ENCODE data around the gene SNAP47. TPM values are rescaled to one million over a fixed set of nuclear protein-coding genes. Genes with fewer than 3 reads are reported as not detected.
"Not testable (repeated sequence)": the region's sequence is repeated elsewhere in the genome, so short reads cannot be mapped to it uniquely, and the experiment has no call there.

The SNAP47 gene, protein sequence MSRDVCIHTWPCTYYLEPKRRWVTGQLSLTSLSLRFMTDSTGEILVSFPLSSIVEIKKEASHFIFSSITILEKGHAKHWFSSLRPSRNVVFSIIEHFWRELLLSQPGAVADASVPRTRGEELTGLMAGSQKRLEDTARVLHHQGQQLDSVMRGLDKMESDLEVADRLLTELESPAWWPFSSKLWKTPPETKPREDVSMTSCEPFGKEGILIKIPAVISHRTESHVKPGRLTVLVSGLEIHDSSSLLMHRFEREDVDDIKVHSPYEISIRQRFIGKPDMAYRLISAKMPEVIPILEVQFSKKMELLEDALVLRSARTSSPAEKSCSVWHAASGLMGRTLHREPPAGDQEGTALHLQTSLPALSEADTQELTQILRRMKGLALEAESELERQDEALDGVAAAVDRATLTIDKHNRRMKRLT
- total RNA-seq: 10 to 100 TPM; 35.5 to 49.4 TPM

DNA sequence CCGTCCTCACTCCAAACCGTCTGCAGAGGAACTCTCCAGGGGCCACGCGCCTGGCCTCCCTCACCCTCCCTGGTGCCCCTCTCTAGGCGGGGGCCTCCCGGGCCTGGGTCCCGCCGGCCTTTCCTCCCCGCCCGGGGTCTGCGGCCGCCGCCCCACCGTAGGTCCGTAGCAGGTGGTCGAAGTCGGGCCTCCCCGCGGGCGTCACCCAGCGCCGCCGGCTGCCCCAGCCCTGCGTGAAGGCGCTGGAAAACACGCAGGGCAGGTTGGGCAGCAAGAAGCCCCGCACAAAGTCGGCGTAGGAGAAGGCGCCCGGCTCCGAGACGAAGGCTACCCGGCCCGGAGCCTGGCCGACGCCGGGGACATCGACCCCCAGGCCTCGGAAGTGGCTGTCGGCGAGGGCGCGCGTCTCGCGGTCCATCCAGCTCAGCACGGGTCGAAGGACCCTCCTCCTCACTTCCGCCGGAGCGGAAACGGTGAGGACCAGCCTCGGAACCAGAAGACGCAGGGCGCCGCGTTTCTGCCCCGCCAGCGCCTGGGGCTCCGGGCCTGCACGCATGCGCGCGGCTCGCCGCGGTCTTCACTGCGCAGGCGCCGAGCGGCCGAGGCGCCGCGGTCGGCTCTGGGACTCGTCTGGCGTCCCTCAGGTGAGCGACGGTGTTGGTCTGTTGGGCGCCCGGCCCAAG lies at the start of gene SNAP47, which contains the start of gene JMJD4:
Gene SNAP47 (plus strand): TSS at position 580 of the 683 bp plus-strand sequence. CDS start 12,302 bp downstream, outside the sequence.
Gene JMJD4 (minus strand): TSS at position 447 of the 683 bp plus-strand sequence. CDS start 29 bp downstream, at position 418.
- intact Hi-C loops (cut with DNase I): no loop called here
- Histone ChIP-seq H3K4me3 (peak within 1 kb of the TSS; percentile 84 to 91), H3K36me3 (replicated peaks in 1 of 2; ENCODE audit: insufficient read depth in 1 of 2, low read depth in 2 of 2) (no peaks in the 10 kb centered on the region), H3K4me1 (peaks cover 47% of the 10 kb centered on the region), H3K27ac (peak within 1 kb of the TSS; percentile 55 to 83 (median 80)), H3K9me3 (no peaks in the 10 kb centered on the region), H3K27me3 (no peaks in the 10 kb centered on the region)
- 0% methylated on average over 5 to 69 of the region's 83 CpGs for WGBS, 2 donors
- TF ChIP-seq, protein P1, sequence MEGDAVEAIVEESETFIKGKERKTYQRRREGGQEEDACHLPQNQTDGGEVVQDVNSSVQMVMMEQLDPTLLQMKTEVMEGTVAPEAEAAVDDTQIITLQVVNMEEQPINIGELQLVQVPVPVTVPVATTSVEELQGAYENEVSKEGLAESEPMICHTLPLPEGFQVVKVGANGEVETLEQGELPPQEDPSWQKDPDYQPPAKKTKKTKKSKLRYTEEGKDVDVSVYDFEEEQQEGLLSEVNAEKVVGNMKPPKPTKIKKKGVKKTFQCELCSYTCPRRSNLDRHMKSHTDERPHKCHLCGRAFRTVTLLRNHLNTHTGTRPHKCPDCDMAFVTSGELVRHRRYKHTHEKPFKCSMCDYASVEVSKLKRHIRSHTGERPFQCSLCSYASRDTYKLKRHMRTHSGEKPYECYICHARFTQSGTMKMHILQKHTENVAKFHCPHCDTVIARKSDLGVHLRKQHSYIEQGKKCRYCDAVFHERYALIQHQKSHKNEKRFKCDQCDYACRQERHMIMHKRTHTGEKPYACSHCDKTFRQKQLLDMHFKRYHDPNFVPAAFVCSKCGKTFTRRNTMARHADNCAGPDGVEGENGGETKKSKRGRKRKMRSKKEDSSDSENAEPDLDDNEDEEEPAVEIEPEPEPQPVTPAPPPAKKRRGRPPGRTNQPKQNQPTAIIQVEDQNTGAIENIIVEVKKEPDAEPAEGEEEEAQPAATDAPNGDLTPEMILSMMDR (IDR thresholded peaks at IDR 0.05): peak in 1 of 7 experiments; percentile 26
- peak; percentile 55 to 88 (median 84) for TF ChIP-seq POLR2A (IDR thresholded peaks at IDR 0.05)
- peak; percentile 94 to 95 (median 94) for DNase-seq
- peak; percentile 94 for ATAC-seq

GRCh38 chr1:227685807-227686206 lies 49.4 kb upstream of the SNAP47 start:
- TF ChIP-seq, protein P1 (IDR thresholded peaks at IDR 0.05): no peak
- TF ChIP-seq POLR2A (IDR thresholded peaks at IDR 0.05): no peak
- intact Hi-C loops (cut with DNase I): no loop called here
- Histone ChIP-seq H3K4me3 (no peak overlapping the region), H3K27ac (no peak overlapping the region), H3K36me3 (replicated peaks in 1 of 2; ENCODE audit: insufficient read depth in 1 of 2, low read depth in 2 of 2) (no peaks in the 10 kb centered on the region), H3K27me3 (no peaks in the 10 kb centered on the region), H3K9me3 (peaks cover 0 to 36% (median 0%) of the 10 kb centered on the region in 3 donors), H3K4me1 (no peaks in the 10 kb centered on the region)
- ATAC-seq (no peak), DNase-seq (no peak)
- WGBS, 2 donors: 58 to 71% methylated on average over 8 of the region's 8 CpGs

DNA sequence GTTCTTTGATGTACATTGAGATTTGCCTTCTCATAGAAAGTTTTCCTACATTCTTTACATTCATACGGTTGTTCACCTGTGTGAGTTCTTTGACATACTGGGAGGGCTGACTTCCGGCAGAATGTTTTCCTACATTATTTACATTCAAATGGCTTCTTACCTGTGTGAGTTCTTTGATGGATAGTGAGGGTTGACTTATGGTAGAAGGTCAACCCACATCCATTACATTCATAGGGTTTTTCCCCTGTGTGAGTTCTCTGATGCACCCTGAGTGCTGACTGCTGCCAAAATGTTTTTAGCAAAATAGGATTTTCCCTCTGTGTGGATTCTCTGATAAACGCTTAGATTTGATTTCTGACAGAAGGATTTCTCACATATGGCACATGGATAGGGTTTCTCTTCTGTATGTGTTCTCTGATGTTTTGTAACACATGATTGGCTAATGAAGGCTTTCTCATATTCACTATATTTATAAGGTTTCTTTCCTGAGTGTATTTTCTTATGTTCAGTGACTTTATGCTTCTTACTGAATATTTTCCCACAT lies 37.8 kb upstream of the SNAP47 start:
- H3K9me3 ChIP-seq: peaks cover 0 to 23% (median 0%) of the 10 kb centered on the region in 3 donors
- 78 to 83% methylated on average over 3 of the region's 3 CpGs for WGBS, 2 donors

GRCh38 chr1:227701631-227702030 lies 33.6 kb upstream of the SNAP47 start:
- DNase-seq; H3K27me3 ChIP-seq; intact Hi-C loops (cut with DNase I); H3K4me1 ChIP-seq; H3K27ac ChIP-seq; H3K36me3 ChIP-seq (replicated peaks in 1 of 2; ENCODE audit: insufficient read depth in 1 of 2, low read depth in 2 of 2); H3K4me3 ChIP-seq; ATAC-seq: not testable (repeated sequence)
- peaks cover 0 to 19% (median 0%) of the 10 kb centered on the region in 3 donors for H3K9me3 ChIP-seq
- 70 to 77% methylated on average over 1 of the region's 1 CpG for WGBS, 2 donors

More for the DNA sequence above, 37.8 kb upstream of the SNAP47 start:
- intact Hi-C loops (cut with DNase I): no loop called here
- no peak for ATAC-seq
- TF ChIP-seq, protein P1 (IDR thresholded peaks at IDR 0.05): no peak
- TF ChIP-seq POLR2A (IDR thresholded peaks at IDR 0.05): no peak
- Histone ChIP-seq H3K36me3 (replicated peaks in 1 of 2; ENCODE audit: insufficient read depth in 1 of 2, low read depth in 2 of 2) (no peaks in the 10 kb centered on the region), H3K4me1 (no peaks in the 10 kb centered on the region), H3K4me3 (no peak overlapping the region), H3K27ac (no peak overlapping the region), H3K27me3 (no peaks in the 10 kb centered on the region)
- no peak for DNase-seq

GRCh38 chr1:227707846-227708245 lies 27.4 kb upstream of the SNAP47 start:
- Histone ChIP-seq H3K9me3 (peaks cover 0 to 19% (median 0%) of the 10 kb centered on the region in 3 donors), H3K36me3 (replicated peaks in 1 of 2; ENCODE audit: insufficient read depth in 1 of 2, low read depth in 2 of 2) (no peaks in the 10 kb centered on the region), H3K27ac (no peak overlapping the region), H3K4me3 (no peak overlapping the region), H3K27me3 (no peaks in the 10 kb centered on the region), H3K4me1 (no peaks in the 10 kb centered on the region)
- no peak for DNase-seq
- intact Hi-C loops (cut with DNase I): no loop called here
- TF ChIP-seq, protein P1 (IDR thresholded peaks at IDR 0.05): no peak
- TF ChIP-seq POLR2A (IDR thresholded peaks at IDR 0.05): no peak
- WGBS, 2 donors: 34 to 38% methylated on average over 1 of the region's 1 CpG
- no peak for ATAC-seq

Measured in body of pancreas (tissue), 4 donors.